K562 (cell line): ENCODE measurements around the gene VRK2. TPM values are rescaled to one million over a fixed set of nuclear protein-coding genes. Genes with fewer than 3 reads are reported as not detected.

ENCODE experiments used
- ATAC-seq: fragments of 200-7000 bp; cut with Tn5 transposase; 3 replicates; pipeline ENCODE4 v1.9.1; 2020; ENCODE audit warnings: moderate library complexity
- BruUV-seq: library from RNA; stranded (reverse); fragments of 400-500 nt; replicated peaks from 2 replicates; lab custom pipeline; 2021; lab: Mats Ljungman, UMichigan
- CTCF ChIA-PET: fragments of 300-600 bp; formaldehyde crosslinking; extraction: SDS; loops from one replicate; lab custom pipeline; 2021; ENCODE audit warnings: low intra/inter-chr PET ratio; lab: Yijun Ruan, JAX
- POLR2A ChIA-PET: fragments of 300-600, 350-650 bp; sonication (Branson Sonifier 250); formaldehyde crosslinking; extraction: SDS; loops from one replicate; lab custom pipeline; 2021; ENCODE audit warnings: antibody characterized with exemption, inconsistent platforms; lab: Yijun Ruan, JAX
- DNase-seq, 4 experiments: peaks; one replicate each; pipeline versions ENCODE4 v3.0.0 to v3.0.0-alpha.2; 2011 to 2018; ENCODE audit warnings: low spot score in 3 of 4, mixed read lengths in 3 of 4; ENCODE audit errors: extremely low read depth in 1 of 4
- FAIRE-seq: peaks from 2 replicates; lab custom pipeline; 2011; peaks lifted over from hg19 to GRCh38; lab: Jason Lieb, UNC
- H2AFZ ChIP-seq: 2 replicates; pipeline ENCODE4 v1.6.0; 2011; ENCODE audit warnings: low read depth, low read length, control low read depth, inconsistent platforms
- H3K27ac ChIP-seq: fragments of 200-600 bp; 3 replicates; pipeline ENCODE4 v1.8.0; 2011; ENCODE audit warnings: low read depth, mild to moderate bottlenecking, control low read depth, inconsistent platforms, low read length, moderate library complexity, mixed read lengths; ENCODE audit errors: extremely low read depth
- H3K27me3 ChIP-seq, 2 experiments: fragments of 300-600 bp in 1 of 2; 2 replicates in 1 of 2; 3 replicates in 1 of 2; pipeline versions ENCODE4 v1.6.0 to v1.8.0; 2011; ENCODE audit warnings: inconsistent platforms in 2 of 2, low read length in 2 of 2, mild to moderate bottlenecking in 1 of 2, mixed read lengths in 1 of 2, moderate library complexity in 1 of 2; ENCODE audit not compliant: control insufficient read depth in 2 of 2, insufficient read depth in 2 of 2
- H3K36me3 ChIP-seq: fragments of 300-600 bp; 3 replicates; pipeline ENCODE4 v1.8.0; 2011; ENCODE audit warnings: mild to moderate bottlenecking, low read length, inconsistent platforms; ENCODE audit not compliant: control insufficient read depth, insufficient read depth
- H3K4me1 ChIP-seq, 2 experiments: fragments of 200-600 bp in 1 of 2; replicated peaks in 1 of 2; 2 replicates in 1 of 2; 3 replicates in 1 of 2; pipeline versions ENCODE4 v1.5.1 to v1.8.0; 2011; ENCODE audit warnings: inconsistent platforms in 2 of 2, low read length in 2 of 2, mild to moderate bottlenecking in 1 of 2, mixed read lengths in 1 of 2, moderate library complexity in 1 of 2; ENCODE audit not compliant: control insufficient read depth in 2 of 2, insufficient read depth in 2 of 2
- H3K4me2 ChIP-seq: 2 replicates; pipeline ENCODE4 v1.6.1; 2011; ENCODE audit warnings: low read length, control low read depth, inconsistent platforms, mixed read lengths; ENCODE audit not compliant: insufficient read depth
- H3K4me3 ChIP-seq: fragments of 200-600 bp; sonication (generic), shearing (Covaris generic); 2 replicates; pipeline ENCODE4 v1.5.1; 2016; ENCODE audit warnings: control low read depth, inconsistent platforms
- H3K79me2 ChIP-seq: fragments of 200-600 bp; 3 replicates; pipeline ENCODE4 v1.8.0; 2011; ENCODE audit warnings: low read length, inconsistent platforms; ENCODE audit not compliant: control insufficient read depth, insufficient read depth
- H3K9ac ChIP-seq, 2 experiments: 2 replicates each; pipeline versions ENCODE4 v1.6.0 to v1.6.1; 2011; ENCODE audit warnings: low read depth in 2 of 2, low read length in 2 of 2, control low read depth in 1 of 2, inconsistent platforms in 1 of 2, mild to moderate bottlenecking in 1 of 2, mixed read lengths in 1 of 2; ENCODE audit not compliant: insufficient read depth in 1 of 2
- H3K9me1 ChIP-seq: one replicate; pipeline ENCODE4 v1.6.0; 2011; ENCODE audit warnings: inconsistent platforms, mild to moderate bottlenecking, low read length, moderate library complexity; ENCODE audit not compliant: control insufficient read depth, insufficient read depth
- H3K9me3 ChIP-seq: replicated peaks from 2 replicates; pipeline ENCODE4 v1.5.1; 2011; ENCODE audit warnings: low read depth, low read length, inconsistent platforms; ENCODE audit not compliant: control insufficient read depth, insufficient read depth
- H4K20me1 ChIP-seq: replicated peaks from 2 replicates; pipeline ENCODE4 v1.6.1; 2011; ENCODE audit warnings: low read length, inconsistent platforms, mixed read lengths; ENCODE audit not compliant: control insufficient read depth, insufficient read depth
- CBX5 ChIP-seq: IDR thresholded peaks from 2 replicates; pipeline ENCODE4 v1.6.1; 2014; ENCODE audit warnings: low read depth, borderline replicate concordance
- FIP1L1 ChIP-seq: fragments of 200-400 bp; formaldehyde crosslinking; IDR thresholded peaks from 2 replicates; pipeline ENCODE4 v1.6.1; 2018; ENCODE audit warnings: mild to moderate bottlenecking, low read depth, low read length; ENCODE audit not compliant: poor library complexity, severe bottlenecking
- FOSL1 ChIP-seq: fragments of 200-800 bp; sonication (Bioruptor generic); conservative IDR thresholded peaks from 2 replicates; pipeline ENCODE4 v1.6.1; 2016; ENCODE audit warnings: missing genetic modification characterization, missing compliant biosample characterization
- HMG20B ChIP-seq: fragments of 250-450 bp; sonication (Bioruptor Pico); IDR thresholded peaks from 2 replicates; pipeline ENCODE4 v1.5.0; 2021; ENCODE audit warnings: mild to moderate bottlenecking
- JUN ChIP-seq, 2 experiments: sonication (generic) in 1 of 2; formaldehyde crosslinking in 1 of 2; IDR thresholded peaks; 2 replicates each; pipeline versions ENCODE4 v1.6.1 to v1.8.0; 2012 to 2022; ENCODE audit warnings: borderline replicate concordance in 2 of 2, mild to moderate bottlenecking in 2 of 2, improper control_type of control experiment in 1 of 2, low read depth in 1 of 2, low read length in 1 of 2, missing genetic modification reagents in 1 of 2
- NR2C1 ChIP-seq, 2 experiments: fragments of 450-650 bp; IDR thresholded peaks; 2 replicates each; pipeline ENCODE4 v1.6.1; 2017; ENCODE audit warnings: mild to moderate bottlenecking in 2 of 2, antibody characterized with exemption in 1 of 2, inconsistent platforms in 1 of 2, missing compliant biosample characterization in 1 of 2, missing genetic modification characterization in 1 of 2
- POLR2H ChIP-seq: IDR thresholded peaks from 2 replicates; pipeline ENCODE4 v1.6.1; 2016; ENCODE audit warnings: missing genetic modification characterization, low read depth, mild to moderate bottlenecking, control low read depth, missing compliant biosample characterization, moderate library complexity
- SPI1 ChIP-seq: IDR thresholded peaks from 2 replicates; pipeline ENCODE4 v1.6.1; 2011; ENCODE audit warnings: low read depth, low read length, control low read depth, borderline replicate concordance
- SREBF1 ChIP-seq: fragments of 150-350 bp; IDR thresholded peaks from 2 replicates; pipeline ENCODE4 v1.6.1; 2014; ENCODE audit warnings: antibody characterized with exemption, low read depth, low read length, borderline replicate concordance
- U2AF2 ChIP-seq: fragments of 200-400 bp; formaldehyde crosslinking; optimal IDR thresholded peaks from 2 replicates; pipeline ENCODE3; 2017; ENCODE audit warnings: low read depth, mild to moderate bottlenecking, low read length
- WGBS: fragments of 100-300 bp; shearing (Covaris generic); methylation state at CpG from one replicate; pipeline ENCODE4 v1.1.6; 2016; ENCODE audit warnings: low coverage, mixed read lengths; ENCODE audit not compliant: insufficient coverage; ENCODE audit errors: missing lambda C conversion rate; 5-methylcytosine and 5-hydroxymethylcytosine counted together
- in situ Hi-C: fragments of 300-500 bp; cut with MboI; formaldehyde crosslinking; loops from 4 replicates; pipeline ENCODE4 v1.15.0; 2018; ENCODE audit warnings: inconsistent platforms, mixed read lengths
- intact Hi-C: fragments of 100-400 bp; cut with micrococcal nuclease; formaldehyde crosslinking; loops from 2 replicates; pipeline ENCODE4 v1.14.2; 2022
- polyA plus RNA-seq, 8 experiments: library from polyadenylated mRNA; depleted of rRNA in 4 of 8; stranded (reverse) in 5 of 8; unstranded in 3 of 8; fragments of >200 nt; fragmentation: Nextera tagmentation in 2 of 8; fragmentation: Illumina TruSeq in 1 of 8; extraction: Ambion mirVana in 2 of 8; extraction: Trizol in 1 of 8; gene quantifications; 2 replicates each; pipeline versions ENCODE4 v1.2.1 to v1.2.3, GENCODE V29; 2011 to 2014; ENCODE audit warnings: inconsistent platforms in 1 of 8, missing spikeins in 1 of 8
- total RNA-seq, 7 experiments: library from RNA; depleted of rRNA in 6 of 7; stranded (reverse); fragments of >200 nt in 6 of 7; fragmentation: Illumina TruSeq in 2 of 7; extraction: Trizol in 2 of 7; gene quantifications; 2 replicates each; pipeline versions ENCODE4 v1.2.1 to v1.2.3, GENCODE V29; 2011 to 2021; ENCODE audit warnings: low replicate concordance in 1 of 7
- TF ChIP-seq, protein P1 (sequence below): fragments of 450-650 bp; IDR thresholded peaks from 2 replicates; pipeline ENCODE4 v1.6.1; 2016; ENCODE audit warnings: low read depth, mild to moderate bottlenecking, moderate library complexity
- TF ChIP-seq, protein P2 (sequence below): sonication (generic); formaldehyde crosslinking; IDR thresholded peaks from 2 replicates; pipeline ENCODE4 v1.8.1; 2022; ENCODE audit warnings: missing genetic modification reagents
- TF ChIP-seq, protein P3 (sequence below): sonication (generic); formaldehyde crosslinking; IDR thresholded peaks from 2 replicates; pipeline ENCODE4 v1.8.0; 2022; ENCODE audit warnings: mild to moderate bottlenecking, missing genetic modification reagents
- TF ChIP-seq, protein P4 (sequence below): IDR thresholded peaks from 2 replicates; pipeline ENCODE4 v1.6.1; 2014; ENCODE audit warnings: antibody characterized with exemption

VRK2 gene
- total and polyA plus RNA-seq, 9 of the 15 experiments (the other 6 are each of a cell fraction or from before 2014, with no cell fraction given): 22.6 to 49.2 (median 36.2) TPM

DNA sequence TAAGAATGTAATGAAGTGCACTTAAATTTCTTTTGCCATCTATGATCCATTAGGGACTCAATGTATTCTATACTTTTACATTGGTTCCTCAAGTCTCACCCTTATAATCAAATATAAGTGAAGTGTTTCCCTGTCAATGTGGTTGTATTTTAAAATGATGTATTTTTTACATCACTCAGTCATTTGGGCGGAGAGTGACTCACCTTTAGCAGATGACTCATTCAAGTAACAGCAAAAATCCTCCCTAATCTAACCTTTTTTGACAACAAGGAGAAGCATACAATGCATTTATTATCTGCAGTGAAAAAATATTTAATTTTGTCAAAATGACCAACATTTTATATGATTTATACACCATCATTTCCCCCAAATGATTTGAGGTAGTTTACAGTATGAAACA lies 100.1 kb downstream of the VRK2 start:
- no peaks in the 10 kb centered on the region for H3K9me3 ChIP-seq
- H3K36me3 ChIP-seq: peaks cover 25% of the 10 kb centered on the region; the same call in 2 of the 3 replicates
- no peak overlapping the region for H3K9ac ChIP-seq
- ATAC-seq (no peak), FAIRE-seq (no peak), DNase-seq (peak in 3 of 4 experiments; percentile 6 to 12 (median 7))
- intact Hi-C loops: no loop called here
- H2AFZ ChIP-seq: no peak overlapping the region
- 54% methylated on average over 1 of the region's 1 CpG for WGBS
- no peak overlapping the region for H3K4me3 ChIP-seq
- in situ Hi-C loops: no loop called here
- no peaks in the 10 kb centered on the region for H3K79me2 ChIP-seq
- H3K27ac ChIP-seq: no peak overlapping the region
- no peak overlapping the region for H3K4me2 ChIP-seq
- H3K9me1 ChIP-seq: no peaks in the 10 kb centered on the region
- H3K27me3 ChIP-seq: no peaks in the 10 kb centered on the region
- ChIA-PET POLR2A (no interaction called here), CTCF (no interaction called here)
- no peaks in the 10 kb centered on the region for H4K20me1 ChIP-seq
- no TSS peak for BruUV-seq
- H3K4me1 ChIP-seq: no peaks in the 10 kb centered on the region
- no peak for TF ChIP-seq SPI1
- no peak for TF ChIP-seq FIP1L1
- TF ChIP-seq U2AF2: no peak
- TF ChIP-seq CBX5: no peak
- TF ChIP-seq NR2C1 (IDR thresholded peaks at IDR 0.05): no peak
- TF ChIP-seq NR2C1 (tag; IDR thresholded peaks at IDR 0.05): no peak
- TF ChIP-seq SREBF1: no peak
- peak; percentile 81 for TF ChIP-seq JUN (IDR thresholded peaks at IDR 0.05; ENCODE audit: borderline replicate concordance, low read depth, low read length)
- no peak for TF ChIP-seq JUN (CRISPR knock-in tag; IDR thresholded peaks at IDR 0.05; ENCODE audit: borderline replicate concordance)
- TF ChIP-seq, protein P1, sequence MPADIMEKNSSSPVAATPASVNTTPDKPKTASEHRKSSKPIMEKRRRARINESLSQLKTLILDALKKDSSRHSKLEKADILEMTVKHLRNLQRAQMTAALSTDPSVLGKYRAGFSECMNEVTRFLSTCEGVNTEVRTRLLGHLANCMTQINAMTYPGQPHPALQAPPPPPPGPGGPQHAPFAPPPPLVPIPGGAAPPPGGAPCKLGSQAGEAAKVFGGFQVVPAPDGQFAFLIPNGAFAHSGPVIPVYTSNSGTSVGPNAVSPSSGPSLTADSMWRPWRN: no peak
- peak; percentile 95 for TF ChIP-seq FOSL1
- TF ChIP-seq, protein P2, sequence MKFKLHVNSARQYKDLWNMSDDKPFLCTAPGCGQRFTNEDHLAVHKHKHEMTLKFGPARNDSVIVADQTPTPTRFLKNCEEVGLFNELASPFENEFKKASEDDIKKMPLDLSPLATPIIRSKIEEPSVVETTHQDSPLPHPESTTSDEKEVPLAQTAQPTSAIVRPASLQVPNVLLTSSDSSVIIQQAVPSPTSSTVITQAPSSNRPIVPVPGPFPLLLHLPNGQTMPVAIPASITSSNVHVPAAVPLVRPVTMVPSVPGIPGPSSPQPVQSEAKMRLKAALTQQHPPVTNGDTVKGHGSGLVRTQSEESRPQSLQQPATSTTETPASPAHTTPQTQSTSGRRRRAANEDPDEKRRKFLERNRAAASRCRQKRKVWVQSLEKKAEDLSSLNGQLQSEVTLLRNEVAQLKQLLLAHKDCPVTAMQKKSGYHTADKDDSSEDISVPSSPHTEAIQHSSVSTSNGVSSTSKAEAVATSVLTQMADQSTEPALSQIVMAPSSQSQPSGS (CRISPR knock-in tag): no peak
- TF ChIP-seq, protein P3, sequence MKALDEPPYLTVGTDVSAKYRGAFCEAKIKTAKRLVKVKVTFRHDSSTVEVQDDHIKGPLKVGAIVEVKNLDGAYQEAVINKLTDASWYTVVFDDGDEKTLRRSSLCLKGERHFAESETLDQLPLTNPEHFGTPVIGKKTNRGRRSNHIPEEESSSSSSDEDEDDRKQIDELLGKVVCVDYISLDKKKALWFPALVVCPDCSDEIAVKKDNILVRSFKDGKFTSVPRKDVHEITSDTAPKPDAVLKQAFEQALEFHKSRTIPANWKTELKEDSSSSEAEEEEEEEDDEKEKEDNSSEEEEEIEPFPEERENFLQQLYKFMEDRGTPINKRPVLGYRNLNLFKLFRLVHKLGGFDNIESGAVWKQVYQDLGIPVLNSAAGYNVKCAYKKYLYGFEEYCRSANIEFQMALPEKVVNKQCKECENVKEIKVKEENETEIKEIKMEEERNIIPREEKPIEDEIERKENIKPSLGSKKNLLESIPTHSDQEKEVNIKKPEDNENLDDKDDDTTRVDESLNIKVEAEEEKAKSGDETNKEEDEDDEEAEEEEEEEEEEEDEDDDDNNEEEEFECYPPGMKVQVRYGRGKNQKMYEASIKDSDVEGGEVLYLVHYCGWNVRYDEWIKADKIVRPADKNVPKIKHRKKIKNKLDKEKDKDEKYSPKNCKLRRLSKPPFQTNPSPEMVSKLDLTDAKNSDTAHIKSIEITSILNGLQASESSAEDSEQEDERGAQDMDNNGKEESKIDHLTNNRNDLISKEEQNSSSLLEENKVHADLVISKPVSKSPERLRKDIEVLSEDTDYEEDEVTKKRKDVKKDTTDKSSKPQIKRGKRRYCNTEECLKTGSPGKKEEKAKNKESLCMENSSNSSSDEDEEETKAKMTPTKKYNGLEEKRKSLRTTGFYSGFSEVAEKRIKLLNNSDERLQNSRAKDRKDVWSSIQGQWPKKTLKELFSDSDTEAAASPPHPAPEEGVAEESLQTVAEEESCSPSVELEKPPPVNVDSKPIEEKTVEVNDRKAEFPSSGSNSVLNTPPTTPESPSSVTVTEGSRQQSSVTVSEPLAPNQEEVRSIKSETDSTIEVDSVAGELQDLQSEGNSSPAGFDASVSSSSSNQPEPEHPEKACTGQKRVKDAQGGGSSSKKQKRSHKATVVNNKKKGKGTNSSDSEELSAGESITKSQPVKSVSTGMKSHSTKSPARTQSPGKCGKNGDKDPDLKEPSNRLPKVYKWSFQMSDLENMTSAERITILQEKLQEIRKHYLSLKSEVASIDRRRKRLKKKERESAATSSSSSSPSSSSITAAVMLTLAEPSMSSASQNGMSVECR (CRISPR knock-in tag): no peak
- TF ChIP-seq HMG20B: no peak
- no peak for TF ChIP-seq POLR2H (tag)
- TF ChIP-seq, protein P4, sequence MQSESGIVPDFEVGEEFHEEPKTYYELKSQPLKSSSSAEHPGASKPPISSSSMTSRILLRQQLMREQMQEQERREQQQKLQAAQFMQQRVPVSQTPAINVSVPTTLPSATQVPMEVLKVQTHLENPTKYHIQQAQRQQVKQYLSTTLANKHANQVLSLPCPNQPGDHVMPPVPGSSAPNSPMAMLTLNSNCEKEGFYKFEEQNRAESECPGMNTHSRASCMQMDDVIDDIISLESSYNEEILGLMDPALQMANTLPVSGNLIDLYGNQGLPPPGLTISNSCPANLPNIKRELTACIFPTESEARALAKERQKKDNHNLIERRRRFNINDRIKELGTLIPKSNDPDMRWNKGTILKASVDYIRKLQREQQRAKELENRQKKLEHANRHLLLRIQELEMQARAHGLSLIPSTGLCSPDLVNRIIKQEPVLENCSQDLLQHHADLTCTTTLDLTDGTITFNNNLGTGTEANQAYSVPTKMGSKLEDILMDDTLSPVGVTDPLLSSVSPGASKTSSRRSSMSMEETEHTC: no peak
